GM18502 (cell line): Measurements from ENCODE around the gene CYP3A4.
"Not testable (repeated sequence)": the region's sequence is repeated elsewhere in the genome, so short reads cannot be mapped to it uniquely, and the experiment has no call there.

ENCODE experiments used
- ATAC-seq: cut with Tn5 transposase; IDR thresholded peaks from one replicate; pipeline ENCODE4 v1.9.1; 2021; ENCODE audit warnings: mild to moderate bottlenecking; ENCODE audit not compliant: unreplicated experiment, poor library complexity

Gene CYP3A4

GRCh38 chr7:99784007-99784406 is at the start of gene CYP3A4:
CYP3A4 (minus strand) TSS chr7:99784184; CDS start chr7:99784081, 103 bp downstream.
- no peak for ATAC-seq

DNA sequence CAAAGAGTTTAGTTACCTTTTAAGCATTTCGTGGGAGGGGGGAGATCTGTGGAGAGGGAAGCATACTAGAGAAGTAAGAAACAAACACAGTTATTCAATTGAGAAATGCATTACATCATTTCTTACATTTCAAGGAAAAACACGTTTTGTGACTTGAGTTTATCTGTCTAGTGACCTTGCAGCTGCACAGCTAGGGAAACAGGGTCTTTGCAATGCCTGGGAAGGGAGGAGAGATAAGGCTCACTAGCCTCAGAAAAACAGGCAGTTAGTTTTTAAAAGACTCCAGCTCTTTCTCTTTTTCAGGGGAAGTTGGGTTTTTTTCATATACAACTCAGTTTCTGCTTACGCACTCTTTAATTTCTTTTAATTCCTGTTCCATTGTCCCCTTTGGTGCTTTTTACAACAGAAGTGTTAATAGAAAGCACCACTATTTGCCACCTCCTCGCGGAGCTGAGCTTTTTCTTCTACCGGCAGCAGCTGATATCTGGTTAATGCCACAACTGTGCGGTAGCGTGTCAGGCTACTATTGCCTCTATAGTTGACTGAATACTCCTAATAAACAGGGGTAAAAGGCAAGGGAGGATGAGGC is 49.4 kb upstream of the CYP3A4 start:
- no peak for ATAC-seq

- ATAC-seq = no peak
Observed at GRCh38 chr7:99831595-99831994, 47.6 kb upstream of the CYP3A4 start.

GRCh38 chr7:99829524-99830160 is 45.7 kb upstream of the CYP3A4 start:
- ATAC-seq = no peak

DNA sequence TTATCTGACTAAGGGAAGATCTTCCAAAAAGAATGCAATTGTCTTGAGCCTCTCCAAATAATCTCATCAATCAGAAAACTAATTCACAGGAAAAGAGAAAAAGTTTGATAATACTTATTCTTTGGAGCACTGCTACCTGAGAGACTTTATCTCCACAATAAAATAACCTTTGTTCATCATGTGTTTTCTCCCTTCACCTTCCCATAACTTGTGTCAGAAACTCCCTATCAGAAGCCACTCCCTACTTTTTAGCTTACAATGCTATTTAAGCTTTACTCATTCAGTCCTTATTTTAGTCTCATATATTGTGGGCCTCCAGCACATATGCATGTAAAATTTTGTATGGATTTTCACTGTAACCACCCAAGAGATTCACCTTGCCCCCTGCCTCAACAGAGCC is 44.8 kb upstream of the CYP3A4 start:
- no peak for ATAC-seq

GRCh38 chr7:99827040-99827778 is 43.2 kb upstream of the CYP3A4 start:
- no peak for ATAC-seq

- ATAC-seq = no peak
Observed at GRCh38 chr7:99825873-99826272, 41.9 kb upstream of the CYP3A4 start.

DNA sequence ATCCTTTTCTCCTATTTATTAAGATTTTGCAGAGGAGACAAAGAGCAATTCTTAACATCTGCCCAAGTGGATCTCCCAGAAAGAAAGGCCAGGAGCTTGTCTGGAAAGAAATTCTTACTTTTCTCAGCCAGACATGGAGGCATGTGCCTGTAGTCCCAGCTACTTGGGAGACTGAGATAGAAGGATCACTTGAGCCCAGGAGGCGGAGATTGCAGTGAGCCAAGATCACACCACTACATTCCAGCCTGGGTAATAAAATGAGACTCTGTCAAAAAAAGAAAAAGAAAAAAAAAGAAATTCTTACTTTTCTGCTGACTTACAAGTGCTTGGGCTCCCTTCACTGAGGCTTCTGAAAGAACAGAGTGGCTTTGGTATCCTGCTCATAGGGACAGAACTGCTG is 41.5 kb upstream of the CYP3A4 start:
- ATAC-seq = no peak

GRCh38 chr7:99824091-99824490 is 40.1 kb upstream of the CYP3A4 start:
- no peak for ATAC-seq

DNA sequence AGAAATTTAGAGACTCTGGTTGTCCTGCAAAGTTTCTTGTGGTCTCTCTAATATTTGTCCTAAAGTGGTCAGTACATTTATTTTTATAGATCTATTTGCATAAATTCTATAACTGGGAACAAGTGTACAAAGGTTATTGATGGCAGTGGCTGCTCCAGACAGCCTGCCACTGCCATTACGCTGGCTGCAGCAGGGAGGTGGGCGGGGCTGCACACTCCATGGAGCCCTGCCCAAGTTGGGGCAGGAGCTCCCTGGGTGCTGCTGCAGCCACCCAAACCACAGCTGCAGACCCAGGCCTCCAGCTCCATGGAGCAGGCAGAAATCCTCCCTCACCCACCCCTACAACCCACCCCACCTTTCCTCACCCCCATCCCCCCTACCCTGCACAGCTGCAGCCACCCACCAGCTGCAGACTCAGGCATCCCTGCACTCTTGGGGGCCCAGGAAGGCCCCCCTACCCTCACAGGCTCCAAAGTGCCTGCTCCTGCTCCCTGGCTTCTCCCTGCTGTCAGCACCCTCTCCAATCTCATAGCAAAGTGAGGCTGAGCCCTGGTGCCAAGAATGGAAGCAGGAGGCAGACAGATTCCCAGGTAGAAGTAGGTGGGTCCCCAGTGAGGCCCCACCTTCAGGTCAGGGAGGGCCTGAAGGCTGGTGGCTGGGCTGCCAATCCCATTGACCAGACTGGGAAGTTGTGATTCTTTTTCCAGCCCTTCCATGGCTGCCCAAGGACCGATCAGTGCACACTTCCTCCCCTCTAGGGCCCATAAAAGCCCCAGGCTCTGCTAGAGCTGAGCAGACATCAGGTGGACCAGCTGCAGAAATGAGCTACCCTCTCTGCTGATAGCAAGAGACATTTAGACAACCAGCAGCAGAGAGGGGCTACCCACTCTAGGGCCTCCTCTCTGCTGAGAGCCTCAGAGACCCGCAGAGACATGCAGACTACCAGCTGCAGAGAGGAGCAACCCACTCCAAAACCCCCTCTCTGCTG is 39.0 kb upstream of the CYP3A4 start:
- no peak for ATAC-seq

DNA sequence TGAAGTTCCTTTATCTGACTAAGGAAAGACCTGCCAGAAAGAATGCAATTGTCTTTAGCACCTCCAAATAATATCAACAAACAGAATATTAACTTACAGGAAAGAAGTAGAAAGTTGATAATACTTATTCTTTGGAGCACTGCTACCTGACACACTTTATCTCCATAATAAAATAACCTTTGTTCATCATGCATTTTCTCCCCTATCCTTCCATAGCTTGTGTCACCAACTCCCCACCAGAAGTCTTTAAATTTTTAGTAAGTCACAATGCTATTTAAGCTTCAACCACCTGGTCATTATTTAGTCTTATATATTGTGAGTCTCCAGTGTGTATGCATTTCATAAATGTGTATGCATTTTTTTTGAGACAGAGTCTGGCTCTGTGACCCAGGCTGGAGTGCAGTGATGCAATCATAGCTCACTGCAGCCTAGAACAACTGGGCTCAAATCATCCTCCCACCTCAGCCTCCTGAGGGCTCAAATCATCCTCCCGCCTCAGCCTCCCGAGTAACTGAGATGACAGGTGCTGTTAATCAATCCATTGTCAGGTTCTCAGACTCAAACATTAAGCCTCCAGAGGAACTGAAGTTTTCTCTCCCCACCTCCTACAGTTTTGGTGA is 36.5 kb upstream of the CYP3A4 start:
- ATAC-seq = no peak

DNA sequence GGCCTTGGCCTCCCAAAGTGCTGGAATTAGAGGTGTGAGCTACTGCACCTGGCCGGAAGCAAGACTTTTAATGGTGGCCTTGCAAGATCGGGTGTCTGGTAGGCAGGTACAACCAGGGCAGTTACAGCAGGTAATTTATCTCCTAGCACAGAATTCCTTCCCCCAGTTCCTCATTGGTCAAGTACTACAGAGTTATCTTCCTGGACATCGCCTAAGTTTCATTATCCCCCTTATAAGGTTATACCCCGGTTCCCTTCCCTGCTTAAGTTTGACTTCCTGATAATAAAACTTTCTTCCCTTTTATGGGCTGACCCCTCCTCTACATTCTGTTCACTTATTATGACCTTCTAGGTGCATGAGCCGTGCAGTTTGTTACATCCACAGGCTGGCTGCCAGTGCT is 24.8 kb upstream of the CYP3A4 start:
- no peak for ATAC-seq

GRCh38 chr7:99806839-99807478 is 23.0 kb upstream of the CYP3A4 start:
- no peak for ATAC-seq

GRCh38 chr7:99805641-99806040 is 21.7 kb upstream of the CYP3A4 start:
- ATAC-seq = no peak

DNA sequence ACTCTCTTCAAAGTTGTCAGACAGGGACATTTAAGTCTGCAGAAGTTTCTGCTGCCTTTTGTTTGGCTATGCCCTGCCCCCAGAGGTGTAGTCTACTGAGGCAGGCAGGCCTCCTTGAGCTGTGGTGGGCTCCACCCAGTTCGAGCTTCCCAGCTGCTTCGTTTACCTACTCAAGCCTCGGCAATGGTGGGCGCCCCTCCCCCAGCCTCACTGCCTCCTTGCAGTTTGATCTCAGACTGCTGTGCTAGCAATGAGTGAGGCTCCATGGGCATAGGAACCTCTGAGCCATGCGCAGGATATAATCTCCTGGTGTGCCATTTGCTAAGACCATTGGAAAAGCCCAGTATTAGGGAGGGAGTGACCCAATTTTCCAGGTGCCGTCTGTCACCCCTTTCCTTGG is 19.1 kb upstream of the CYP3A4 start:
- ATAC-seq = not testable (repeated sequence)

GRCh38 chr7:99801407-99801806 is 17.4 kb upstream of the CYP3A4 start:
- not testable (repeated sequence) for ATAC-seq

- no peak for ATAC-seq
Observed at GRCh38 chr7:99798972-99799371, 15.0 kb upstream of the CYP3A4 start.

DNA sequence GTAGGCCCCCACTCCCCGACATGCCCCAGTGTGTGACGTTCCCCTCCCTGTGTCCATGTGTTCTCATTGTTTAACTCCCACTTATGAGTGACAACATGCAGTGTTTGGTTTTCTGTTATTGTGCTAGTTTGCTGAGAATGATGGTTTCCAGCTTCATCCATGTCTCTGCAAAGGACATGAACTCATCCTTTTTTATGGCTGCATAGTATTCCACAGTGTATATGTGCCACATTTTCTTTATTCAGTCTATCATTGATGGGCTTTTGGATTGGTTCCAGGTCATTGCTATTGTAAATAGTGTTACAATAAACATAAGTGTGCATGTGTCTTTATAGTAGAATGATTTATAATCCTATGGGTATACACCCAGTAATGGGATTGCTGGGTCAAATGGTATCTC is 11.9 kb upstream of the CYP3A4 start:
- ATAC-seq = not testable (repeated sequence)
